Activated B cell treated with CpG ODN at 0.5 μM for 24 hours (primary cell): ENCODE measurements around the gene SARDH. TPM values are rescaled to one million over a fixed set of nuclear protein-coding genes. Genes with fewer than 3 reads are reported as not detected.

Source experiments
- ATAC-seq: fragments of 200-7000 bp; cut with Tn5 transposase; one replicate; pipeline ENCODE4 v1.10.0; 2021; ENCODE audit warnings: low read depth, mild to moderate bottlenecking, moderate library complexity
- CTCF ChIA-PET: fragments of 350-600 bp; sonication (Branson Sonifier 250); formaldehyde crosslinking; loops from one replicate; lab custom pipeline; 2021; ENCODE audit warnings: antibody characterized with exemption; lab: Charles Lee
- POLR2A ChIA-PET: fragments of 350-600 bp; sonication (Branson Sonifier 250); formaldehyde crosslinking; loops from one replicate; lab custom pipeline; 2021; ENCODE audit warnings: antibody characterized with exemption; lab: Charles Lee
- DNase-seq: peaks from one replicate; pipeline ENCODE4 v3.0.0; 2022
- H3K27ac Mint-ChIP-seq: one replicate; pipeline ENCODE4 v1.8.0; 2020; ENCODE audit warnings: mixed read lengths
- H3K27me3 Mint-ChIP-seq: one replicate; pipeline ENCODE4 v1.8.0; 2021; ENCODE audit warnings: mixed read lengths
- H3K36me3 Mint-ChIP-seq: one replicate; pipeline ENCODE4 v1.8.0; 2021; ENCODE audit warnings: low read depth, mixed read lengths
- H3K4me1 Mint-ChIP-seq: one replicate; pipeline ENCODE4 v1.8.0; 2021; ENCODE audit warnings: mixed read lengths
- H3K4me3 Mint-ChIP-seq: one replicate; pipeline ENCODE4 v1.8.0; 2020; ENCODE audit warnings: mild to moderate bottlenecking, mixed read lengths
- H3K9me3 Mint-ChIP-seq: one replicate; pipeline ENCODE4 v1.8.0; 2020; ENCODE audit warnings: mixed read lengths
- CTCF ChIP-seq: fragments of 200-600 bp; IDR thresholded peaks from one replicate; pipeline ENCODE4 v1.8.0; 2022; ENCODE audit warnings: antibody characterized with exemption, mild to moderate bottlenecking
- intact Hi-C: fragments of 100-400 bp; cut with micrococcal nuclease; formaldehyde crosslinking; loops from one replicate; pipeline ENCODE4 v1.15.1; 2024
- total RNA-seq: library from RNA; stranded (reverse); gene quantifications from 2 replicates; pipeline ENCODE4 v1.2.3, GENCODE V29; 2022

SARDH gene
- total RNA-seq, 1 donor from 2014 or later, result not detected

DNA sequence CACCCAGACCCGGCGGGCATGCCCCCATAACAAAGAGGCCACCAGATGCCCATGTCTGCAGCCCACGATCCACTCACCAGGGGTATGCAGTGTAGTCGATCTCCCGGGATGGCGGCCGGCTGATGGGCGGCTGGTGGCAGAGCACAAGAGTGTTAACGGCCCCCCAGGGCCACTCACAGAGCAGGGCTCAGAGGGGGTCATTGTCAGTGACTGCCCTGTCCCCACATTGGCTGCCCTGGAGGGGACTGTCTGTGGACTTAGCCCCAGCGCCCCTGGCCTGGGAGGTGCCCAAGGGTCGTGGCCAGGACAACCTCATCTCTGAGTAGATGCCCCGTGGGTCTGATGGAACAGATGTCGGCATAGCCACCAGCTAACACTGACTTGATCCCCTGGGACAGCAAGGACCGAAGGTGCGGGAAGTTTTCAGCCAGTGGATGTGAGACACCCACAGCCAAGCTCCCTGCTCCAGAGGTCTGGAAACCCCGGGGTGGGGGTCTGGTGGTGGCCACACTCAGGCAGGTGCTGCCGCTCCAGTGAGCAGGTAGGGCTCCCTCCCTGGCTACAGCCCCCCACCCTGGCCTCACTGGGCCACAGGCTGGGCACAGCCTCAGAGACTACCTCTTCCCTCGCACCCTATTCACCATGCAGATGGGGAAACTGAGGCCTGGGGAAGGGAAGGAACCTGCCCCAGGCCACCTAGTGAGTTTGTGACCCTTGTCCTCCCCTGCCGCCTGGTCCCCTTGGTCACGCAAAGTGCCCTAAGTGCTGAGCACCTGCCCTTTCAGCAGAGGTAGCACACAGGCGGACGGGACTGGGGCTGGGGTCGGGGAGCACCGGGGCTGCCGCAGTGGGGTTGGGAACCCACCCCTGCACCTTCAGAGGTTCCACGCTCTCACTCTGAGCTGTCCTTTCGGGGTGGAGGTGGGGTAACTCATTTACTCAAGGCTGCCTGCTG, 38.1 kb upstream of the SARDH start:
- POLR2A ChIA-PET, result no interaction called here
- no peak overlapping the region for H3K4me3 Mint-ChIP-seq
- no peaks in the 10 kb centered on the region for H3K27me3 Mint-ChIP-seq
- CTCF ChIA-PET, result interaction anchor here (1.0 to 8.9 kb wide), 2 partner anchors 33 to 219 kb away, joined by 4 to 220 read pairs; no protein-coding TSS in a partner anchor
- no peak for TF ChIP-seq CTCF
- no peak for ATAC-seq
- DNase-seq, result no peak
- intact Hi-C loops, result no loop called here
- H3K36me3 Mint-ChIP-seq, result peaks cover 82% of the 10 kb centered on the region
- no peaks in the 10 kb centered on the region for H3K4me1 Mint-ChIP-seq
- peaks cover 3% of the 10 kb centered on the region for H3K9me3 Mint-ChIP-seq
- H3K27ac Mint-ChIP-seq, result no peak overlapping the region

DNA sequence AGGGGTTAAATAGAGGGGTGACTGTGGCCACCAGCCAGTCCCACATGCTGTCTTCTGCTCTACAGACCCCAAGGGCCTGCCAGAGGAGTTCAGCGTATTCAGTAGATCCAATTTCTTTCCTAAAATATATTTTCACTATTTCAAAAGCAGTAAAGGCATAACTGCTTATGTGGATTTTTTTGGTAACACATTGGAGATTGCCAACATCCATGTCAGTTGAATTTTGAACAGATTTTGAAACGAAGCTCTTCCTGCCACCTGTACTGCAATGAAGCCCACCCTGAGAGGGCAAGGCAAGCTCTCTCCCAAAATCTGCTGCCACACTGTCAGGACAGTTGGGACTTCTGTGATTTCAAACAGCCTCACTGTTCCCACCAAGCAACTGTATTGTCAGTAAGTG, 37.1 kb upstream of the SARDH start:
- ATAC-seq (no peak), DNase-seq (no peak)
- CTCF ChIA-PET, result no interaction called here
- POLR2A ChIA-PET, result no interaction called here
- Mint-ChIP-seq H3K4me3 (no peak overlapping the region), H3K9me3 (peaks cover 3% of the 10 kb centered on the region), H3K27ac (no peak overlapping the region), H3K27me3 (no peaks in the 10 kb centered on the region), H3K36me3 (peaks cover 87% of the 10 kb centered on the region), H3K4me1 (no peaks in the 10 kb centered on the region)
- intact Hi-C loops, result no loop called here
- no peak for TF ChIP-seq CTCF

DNA sequence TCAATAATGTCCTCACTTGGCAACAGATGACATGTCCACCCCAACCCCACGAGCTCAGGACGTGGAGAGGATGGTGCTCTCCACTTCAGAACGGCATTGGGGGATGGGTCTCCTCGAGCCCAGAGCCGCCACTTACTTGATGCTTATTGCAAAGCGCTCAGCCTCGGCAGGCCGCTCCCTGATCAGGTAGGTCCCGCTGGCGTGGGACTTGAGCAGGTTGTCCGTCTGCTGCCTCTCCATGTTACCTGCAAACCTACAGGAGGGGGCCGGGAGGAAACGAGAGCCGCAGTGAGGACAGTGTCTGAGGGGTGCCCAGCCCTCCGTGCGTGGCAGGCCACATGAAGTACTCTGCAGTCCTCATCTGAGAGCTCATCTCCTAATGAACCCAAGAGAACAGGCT, 36.6 kb upstream of the SARDH start:
- H3K4me1 Mint-ChIP-seq, result no peaks in the 10 kb centered on the region
- CTCF ChIA-PET, result no interaction called here
- H3K9me3 Mint-ChIP-seq, result peaks cover 3% of the 10 kb centered on the region
- H3K27me3 Mint-ChIP-seq, result no peaks in the 10 kb centered on the region
- no peak for TF ChIP-seq CTCF
- H3K4me3 Mint-ChIP-seq, result no peak overlapping the region
- intact Hi-C loops, result no loop called here
- ATAC-seq, result no peak
- peaks cover 85% of the 10 kb centered on the region for H3K36me3 Mint-ChIP-seq
- H3K27ac Mint-ChIP-seq, result no peak overlapping the region
- POLR2A ChIA-PET, result no interaction called here
- DNase-seq, result no peak

DNA sequence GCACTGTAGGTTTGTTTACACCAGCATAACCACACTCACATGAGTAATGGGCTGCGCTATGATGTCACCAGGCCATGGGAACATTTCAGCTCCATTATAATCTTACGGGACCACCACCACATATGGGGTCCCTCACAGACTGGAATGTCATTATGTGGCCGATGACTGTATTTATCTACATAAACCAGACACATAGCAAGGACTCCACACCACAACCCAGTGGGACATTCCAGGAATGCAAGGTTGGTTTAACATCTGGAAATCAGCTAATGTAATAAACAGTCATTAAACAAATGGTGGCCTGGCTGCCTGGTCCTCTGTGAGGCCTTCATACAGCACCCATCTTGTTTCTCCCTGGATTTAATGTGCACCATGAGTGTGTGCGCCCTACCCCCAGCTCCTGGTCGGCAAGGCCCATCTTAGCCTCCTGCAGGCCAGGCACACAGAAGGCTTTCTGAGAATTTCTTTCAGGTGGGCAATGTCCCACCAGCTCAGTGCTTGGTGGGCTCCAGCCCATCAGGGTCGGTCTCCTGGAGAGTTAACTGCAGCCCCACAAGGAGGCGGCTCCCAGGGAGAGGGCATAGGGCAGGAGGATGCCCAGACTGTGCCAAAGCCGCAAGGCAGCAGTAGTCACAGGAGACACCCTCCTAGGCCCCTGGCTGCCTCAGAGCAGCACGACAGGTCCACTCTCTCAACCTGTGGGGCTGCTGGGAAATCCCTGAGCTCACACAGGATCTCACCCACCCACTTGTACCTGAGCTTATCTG, 35.9 kb upstream of the SARDH start:
- Mint-ChIP-seq H3K27me3 (no peaks in the 10 kb centered on the region), H3K4me1 (no peaks in the 10 kb centered on the region), H3K9me3 (peaks cover 3% of the 10 kb centered on the region), H3K36me3 (peaks cover 83% of the 10 kb centered on the region), H3K27ac (no peak overlapping the region), H3K4me3 (no peak overlapping the region)
- no peak for TF ChIP-seq CTCF
- DNase-seq (no peak), ATAC-seq (no peak)
- CTCF ChIA-PET, result interaction anchor here (1.2 kb wide), 1 partner anchor 8 kb away, joined by 8 read pairs; no protein-coding TSS in a partner anchor
- POLR2A ChIA-PET, result no interaction called here
- intact Hi-C loops, result no loop called here

- DNase-seq, result no peak
- CTCF ChIA-PET, result no interaction called here
- Mint-ChIP-seq H3K4me3 (no peak overlapping the region), H3K27me3 (no peaks in the 10 kb centered on the region), H3K4me1 (no peaks in the 10 kb centered on the region), H3K9me3 (peaks cover 3% of the 10 kb centered on the region), H3K27ac (peak overlapping the region; percentile 12), H3K36me3 (peaks cover 88% of the 10 kb centered on the region)
- TF ChIP-seq CTCF, result no peak
- no peak for ATAC-seq
- intact Hi-C loops, result no loop called here
- POLR2A ChIA-PET, result no interaction called here
These were observed 34.4 kb upstream of the SARDH start for GRCh38 chr9:133772581-133772980.
